ENCODE measurements around the gene BMP7.

BMP7 gene

DNA sequence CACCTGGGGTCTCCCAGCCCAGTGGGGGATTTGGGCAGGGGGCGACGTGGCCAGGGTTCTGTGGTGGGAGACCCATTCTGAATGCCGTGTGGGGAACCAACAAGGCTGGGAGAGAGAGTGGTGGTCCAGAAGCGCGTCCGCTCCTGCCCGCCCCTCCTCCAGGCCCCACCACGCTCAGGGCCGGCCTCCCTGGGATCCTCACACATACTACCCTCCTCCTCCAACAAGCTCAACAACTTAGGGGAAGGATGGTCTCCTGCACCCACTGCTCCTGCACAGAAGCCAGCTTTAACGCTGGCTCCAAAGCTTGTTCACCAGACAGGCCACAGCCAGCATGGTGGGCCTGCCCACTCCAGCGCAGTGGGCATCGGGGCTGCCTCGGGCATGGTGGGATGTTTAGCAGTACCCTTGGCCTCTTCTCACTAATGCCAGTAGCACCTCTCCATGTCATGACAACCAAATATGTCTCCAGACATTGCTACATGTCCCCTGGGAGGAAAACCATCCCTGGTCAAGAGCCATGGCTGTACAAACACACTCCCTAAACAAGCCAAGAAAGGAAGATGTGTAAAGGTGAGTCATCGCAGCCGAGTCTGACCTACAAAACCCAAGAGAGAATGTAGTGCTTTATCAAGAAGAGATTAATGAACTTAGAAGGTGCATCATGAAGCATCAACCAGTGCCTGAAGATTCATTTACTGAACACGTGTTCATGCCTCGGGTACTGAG lies 75.7 kb downstream of the BMP7 start:
- no peak overlapping the region for H3K4me3 ChIP-seq (ENCODE audit: low read length)
- TF ChIP-seq, protein P1, sequence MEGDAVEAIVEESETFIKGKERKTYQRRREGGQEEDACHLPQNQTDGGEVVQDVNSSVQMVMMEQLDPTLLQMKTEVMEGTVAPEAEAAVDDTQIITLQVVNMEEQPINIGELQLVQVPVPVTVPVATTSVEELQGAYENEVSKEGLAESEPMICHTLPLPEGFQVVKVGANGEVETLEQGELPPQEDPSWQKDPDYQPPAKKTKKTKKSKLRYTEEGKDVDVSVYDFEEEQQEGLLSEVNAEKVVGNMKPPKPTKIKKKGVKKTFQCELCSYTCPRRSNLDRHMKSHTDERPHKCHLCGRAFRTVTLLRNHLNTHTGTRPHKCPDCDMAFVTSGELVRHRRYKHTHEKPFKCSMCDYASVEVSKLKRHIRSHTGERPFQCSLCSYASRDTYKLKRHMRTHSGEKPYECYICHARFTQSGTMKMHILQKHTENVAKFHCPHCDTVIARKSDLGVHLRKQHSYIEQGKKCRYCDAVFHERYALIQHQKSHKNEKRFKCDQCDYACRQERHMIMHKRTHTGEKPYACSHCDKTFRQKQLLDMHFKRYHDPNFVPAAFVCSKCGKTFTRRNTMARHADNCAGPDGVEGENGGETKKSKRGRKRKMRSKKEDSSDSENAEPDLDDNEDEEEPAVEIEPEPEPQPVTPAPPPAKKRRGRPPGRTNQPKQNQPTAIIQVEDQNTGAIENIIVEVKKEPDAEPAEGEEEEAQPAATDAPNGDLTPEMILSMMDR (conservative IDR thresholded peaks at IDR 0.05; ENCODE audit: low read length): no peak
- peak; percentile 48 for DNase-seq (ENCODE audit: low read depth)

- no peak for DNase-seq (ENCODE audit: low read depth)
- H3K4me3 ChIP-seq (ENCODE audit: low read length): no peak overlapping the region
- TF ChIP-seq, protein P1 (conservative IDR thresholded peaks at IDR 0.05; ENCODE audit: low read length): no peak
These were observed 76.7 kb downstream of the BMP7 start for GRCh38 chr20:57189713-57190112.

DNA sequence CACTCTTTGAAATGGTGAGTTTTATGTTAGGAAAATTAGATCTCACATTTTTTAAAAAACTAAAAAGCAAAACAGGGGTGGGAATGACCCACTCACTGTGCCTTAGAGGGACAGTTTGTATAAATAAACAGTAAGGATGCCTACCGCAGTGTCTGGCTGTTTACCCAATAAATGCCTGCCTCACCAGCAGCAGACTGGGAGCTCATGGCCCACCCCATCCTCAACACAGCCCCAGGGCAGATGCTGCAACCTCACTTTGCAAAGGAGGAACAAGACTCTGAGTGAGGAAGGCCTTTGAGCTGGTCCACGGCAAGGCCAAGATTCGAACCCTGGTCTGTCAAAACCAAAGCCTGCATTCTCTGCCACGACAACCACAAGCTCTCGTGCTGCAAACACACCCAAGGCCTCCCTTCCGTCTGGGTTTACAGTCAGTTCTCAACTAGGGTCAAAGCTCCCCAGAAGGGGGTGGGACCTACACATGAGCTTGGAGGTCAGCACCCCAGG lies 77.8 kb downstream of the BMP7 start:
- TF ChIP-seq, protein P1 (conservative IDR thresholded peaks at IDR 0.05; ENCODE audit: low read length): no peak
- no peak overlapping the region for H3K4me3 ChIP-seq (ENCODE audit: low read length)
- no peak for DNase-seq (ENCODE audit: low read depth)

DNA sequence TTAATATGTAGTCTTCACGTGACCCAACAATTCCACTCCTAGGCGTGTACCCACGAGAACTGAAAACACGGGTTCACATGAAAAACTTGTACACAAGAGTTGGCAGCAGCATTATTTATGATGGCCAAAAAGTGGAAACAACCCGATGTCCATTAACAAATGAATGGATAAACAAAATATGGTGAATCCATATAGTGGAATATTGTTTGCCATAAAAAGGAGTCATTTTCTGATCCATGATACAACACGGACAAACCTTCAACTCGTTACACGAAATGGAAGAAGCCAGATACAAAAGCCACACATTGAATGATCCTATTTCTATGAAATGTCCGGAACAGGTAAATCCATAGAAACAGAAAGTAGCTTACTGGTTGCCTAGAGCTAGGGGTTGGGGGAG lies 78.4 kb downstream of the BMP7 start:
- TF ChIP-seq, protein P1 (conservative IDR thresholded peaks at IDR 0.05; ENCODE audit: low read length): no peak
- no peak for DNase-seq (ENCODE audit: low read depth)
- H3K4me3 ChIP-seq (ENCODE audit: low read length): no peak overlapping the region

GRCh38 chr20:57187068-57187634 lies 79.3 kb downstream of the BMP7 start:
- no peak overlapping the region for H3K4me3 ChIP-seq (ENCODE audit: low read length)
- TF ChIP-seq, protein P1 (conservative IDR thresholded peaks at IDR 0.05; ENCODE audit: low read length): no peak
- DNase-seq (ENCODE audit: low read depth): no peak

DNA sequence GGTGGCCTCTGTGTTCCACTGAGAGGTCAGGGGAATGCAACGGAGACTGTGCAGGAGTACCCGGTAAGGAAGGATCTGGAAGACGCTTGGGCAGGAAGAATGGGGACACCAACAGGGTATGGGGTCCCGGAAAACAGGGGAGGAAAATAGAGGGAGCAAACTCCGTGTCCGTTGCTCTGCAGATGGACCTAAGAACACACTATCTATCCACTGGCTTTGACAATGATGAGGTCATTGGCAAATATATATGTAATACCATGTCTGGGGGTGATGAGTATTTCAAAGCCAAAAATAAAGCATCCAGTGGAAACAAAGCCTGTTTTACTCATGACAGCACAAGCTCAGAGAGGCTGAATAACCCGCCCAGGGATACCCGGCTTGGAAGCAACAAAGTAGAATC lies 80.2 kb downstream of the BMP7 start:
- DNase-seq (ENCODE audit: low read depth): no peak
- TF ChIP-seq, protein P1 (conservative IDR thresholded peaks at IDR 0.05; ENCODE audit: low read length): no peak

GRCh38 chr20:57185188-57185743 lies 81.2 kb downstream of the BMP7 start:
- TF ChIP-seq, protein P1 (conservative IDR thresholded peaks at IDR 0.05; ENCODE audit: low read length): no peak
- no peak for DNase-seq (ENCODE audit: low read depth)
- H3K4me3 ChIP-seq (ENCODE audit: low read length): no peak overlapping the region

More for the DNA sequence above, 80.2 kb downstream of the BMP7 start:
- no peak overlapping the region for H3K4me3 ChIP-seq (ENCODE audit: low read length)

Data from AG10803 (cell line).